Spleen (tissue), 11 donors: Measurements from ENCODE around the gene TMEM219. TPM values are rescaled to one million over a fixed set of nuclear protein-coding genes. Genes with fewer than 3 reads are reported as not detected.
"Not testable (repeated sequence)": the region's sequence is repeated elsewhere in the genome, so short reads cannot be mapped to it uniquely, and the experiment has no call there.

Experiments
- DNase-seq: peaks from one replicate; pipeline ENCODE4 v3.0.0-alpha.2; 2020
- H3K27ac ChIP-seq, 8 donors: fragments of 200-600 bp; sonication (generic) in 7 of 8; 1 replicate in 4 of 8; 2 replicates in 4 of 8; pipeline versions ENCODE4 v1.5.0 to v1.8.0; 2016 to 2021; ENCODE audit warnings: inconsistent platforms in 4 of 8, mild to moderate bottlenecking in 4 of 8, moderate library complexity in 1 of 8
- H3K27me3 ChIP-seq, 7 donors: fragments of 200-600 bp; sonication (generic) in 6 of 7; replicated peaks in 1 of 7; 1 replicate in 4 of 7; 2 replicates in 3 of 7; pipeline versions ENCODE4 v1.5.0 to v1.8.0; 2016 to 2021; ENCODE audit warnings: inconsistent platforms in 3 of 7, mild to moderate bottlenecking in 1 of 7
- H3K36me3 ChIP-seq, 6 donors: fragments of 200-600 bp; sonication (generic) in 5 of 6; 1 replicate in 4 of 6; 2 replicates in 2 of 6; pipeline versions ENCODE4 v1.5.0 to v1.8.0; 2016 to 2021; ENCODE audit warnings: inconsistent platforms in 2 of 6
- H3K4me1 ChIP-seq, 6 donors: fragments of 200-600 bp; sonication (generic) in 5 of 6; 1 replicate in 3 of 6; 2 replicates in 3 of 6; pipeline versions ENCODE4 v1.5.0 to v1.8.0; 2016 to 2021; ENCODE audit warnings: inconsistent platforms in 3 of 6
- H3K4me3 ChIP-seq, 8 donors: fragments of 200-600 bp; sonication (generic) in 7 of 8; 1 replicate in 4 of 8; 2 replicates in 4 of 8; pipeline versions ENCODE4 v1.5.0 to v1.8.0; 2016 to 2021; ENCODE audit warnings: inconsistent platforms in 4 of 8, mild to moderate bottlenecking in 4 of 8, moderate library complexity in 2 of 8
- H3K9me3 ChIP-seq, 8 donors: fragments of 200-600 bp; sonication (generic) in 7 of 8; 1 replicate in 4 of 8; 2 replicates in 4 of 8; pipeline versions ENCODE4 v1.5.0 to v1.8.0; 2016 to 2021; ENCODE audit warnings: inconsistent platforms in 4 of 8
- CTCF ChIP-seq, 11 experiments: fragments of 200-600 bp in 7 of 11; fragments of 450-650 bp in 4 of 11; sonication (generic) in 4 of 11; IDR thresholded peaks in 8 of 11; conservative IDR thresholded peaks in 3 of 11; 1 replicate in 7 of 11; 2 replicates in 4 of 11; pipeline versions ENCODE4 v1.4.0 to v1.8.0; 2016 to 2021; ENCODE audit warnings: antibody characterized with exemption in 11 of 11, inconsistent platforms in 4 of 11, mild to moderate bottlenecking in 1 of 11
- POLR2A ChIP-seq, 3 donors: fragments of 450-650 bp; IDR thresholded peaks; one replicate each; pipeline ENCODE4 v1.5.1; 2017; ENCODE audit warnings: antibody characterized with exemption in 3 of 3, mild to moderate bottlenecking in 1 of 3
- POLR2AphosphoS5 ChIP-seq, 3 donors: sonication (generic); formaldehyde crosslinking; IDR thresholded peaks; one replicate each; pipeline ENCODE4 v1.5.1; 2017; ENCODE audit warnings: antibody characterized with exemption in 3 of 3
- WGBS, 5 donors: extraction: QIAGEN DNeasy Blood & Tissue Kit in 3 of 5; methylation state at CpG; one replicate each; pipeline versions ENCODE4 v1.1.5 to v1.1.7; 2013 to 2018; 5-methylcytosine and 5-hydroxymethylcytosine counted together
- intact Hi-C: fragments of 100-400 bp; cut with DNase I; formaldehyde crosslinking; loops from one replicate; pipeline ENCODE4 v1.15.0; 2023; ENCODE audit warnings: low total_unique reads
- polyA plus RNA-seq, 3 donors: library from polyadenylated mRNA; stranded (reverse); fragments of 200-250 nt; gene quantifications; one replicate each; pipeline ENCODE4 v1.2.1, GENCODE V29; 2013
- total RNA-seq, 7 donors: library from RNA; depleted of rRNA in 3 of 7; stranded (reverse); fragments of >200 nt in 3 of 7; fragmentation: NEBNext Ultra II Directional in 4 of 7; extraction: Animal tissue kit (Norgen Biotek cat#: 25700) in 4 of 7; gene quantifications; one replicate each; pipeline versions ENCODE4 v1.1.0 to v1.2.1, GENCODE V29; 2016 to 2021
- donor health status: healthy with polysubstance abuse.
- donor health status: DM: no; HTN: no; CAD: no; lungs with moderate emphysema.
- donor health status: DM: no; HTN: no; CAD: no.
- donor health status: Bipolar disorder and iron deficiency.
- donor health status: healthy.
- donor health status: DM: no; HTN: no; CAD: no.
- donor health status: DM: yes; HTN: yes; CAD: no.

Gene TMEM219
- total and polyA plus RNA-seq, 10 donors = 89.3 to 191 (median 122) TPM

GRCh38 chr16:29950806-29951461 lies 10.9 kb upstream of the TMEM219 start:
- H3K4me3 ChIP-seq = no peak overlapping the region
- WGBS, 5 donors = 85 to 92% (median 88%) methylated on average over 4 of the region's 4 CpGs
- no peak for DNase-seq

GRCh38 chr16:29951625-29952365 lies 10.1 kb upstream of the TMEM219 start:
- no peak for DNase-seq
- Histone ChIP-seq H3K4me1 (no peaks in the 10 kb centered on the region), H3K27me3 (no peaks in the 10 kb centered on the region), H3K9me3 (peaks cover 0 to 16% (median 8%) of the 10 kb centered on the region in 8 donors), H3K27ac (no peak overlapping the region), H3K36me3 (no peaks in the 10 kb centered on the region), H3K4me3 (no peak overlapping the region)
- 77 to 98% (median 91%) methylated on average over 7 to 8 of the region's 8 CpGs for WGBS, 5 donors
- TF ChIP-seq CTCF (IDR thresholded peaks at IDR 0.05 in 8 of 11, conservative IDR thresholded peaks at IDR 0.05 in 3 of 11) (no peak), POLR2A (IDR thresholded peaks at IDR 0.05) (no peak), POLR2AphosphoS5 (IDR thresholded peaks at IDR 0.05) (no peak)
- intact Hi-C loops = loop anchor here (10.0 kb wide), 1 partner anchor 57 kb away; the partner anchor contains the start of gene SEZ6L2

More at GRCh38 chr16:29950806-29951461, 10.9 kb upstream of the TMEM219 start:
- Histone ChIP-seq H3K27ac (no peak overlapping the region), H3K27me3 (no peaks in the 10 kb centered on the region), H3K36me3 (no peaks in the 10 kb centered on the region), H3K4me1 (no peaks in the 10 kb centered on the region), H3K9me3 (peaks cover 0 to 16% (median 8%) of the 10 kb centered on the region in 8 donors)
- TF ChIP-seq POLR2A (IDR thresholded peaks at IDR 0.05) (no peak), POLR2AphosphoS5 (IDR thresholded peaks at IDR 0.05) (no peak), CTCF (IDR thresholded peaks at IDR 0.05 in 8 of 11, conservative IDR thresholded peaks at IDR 0.05 in 3 of 11) (no peak)
- intact Hi-C loops = loop anchor here (10.0 kb wide), 1 partner anchor 56 kb away; the partner anchor contains the start of gene SEZ6L2

GRCh38 chr16:29958756-29959155 lies 3.1 kb upstream of the TMEM219 start:
- H3K4me3 ChIP-seq = no peak overlapping the region
- H3K4me1 ChIP-seq = peaks cover 9 to 24% (median 19%) of the 10 kb centered on the region in 6 donors
- DNase-seq = no peak
- H3K9me3 ChIP-seq = no peaks in the 10 kb centered on the region
- intact Hi-C loops = loop anchor here (10.0 kb wide), 1 partner anchor 64 kb away; the partner anchor contains the start of gene SEZ6L2
- H3K27me3 ChIP-seq = no peaks in the 10 kb centered on the region
- H3K36me3 ChIP-seq = peaks cover 0 to 7% (median 0%) of the 10 kb centered on the region in 6 donors
- no peak for TF ChIP-seq POLR2A (IDR thresholded peaks at IDR 0.05)
- TF ChIP-seq CTCF (IDR thresholded peaks at IDR 0.05 in 8 of 11, conservative IDR thresholded peaks at IDR 0.05 in 3 of 11) = no peak
- TF ChIP-seq POLR2AphosphoS5 (IDR thresholded peaks at IDR 0.05) = no peak
- 89 to 97% (median 92%) methylated on average over 5 of the region's 5 CpGs for WGBS, 5 donors
- no peak overlapping the region for H3K27ac ChIP-seq

- DNase-seq = no peak
- Histone ChIP-seq H3K27ac (no peak overlapping the region), H3K36me3 (peaks cover 0 to 13% (median 0%) of the 10 kb centered on the region in 6 donors), H3K4me1 (peaks cover 9 to 30% (median 21%) of the 10 kb centered on the region in 6 donors), H3K27me3 (no peaks in the 10 kb centered on the region), H3K4me3 (no peak overlapping the region), H3K9me3 (no peaks in the 10 kb centered on the region)
- intact Hi-C loops = loop anchor here (10.0 kb wide), 1 partner anchor 64 kb away; the partner anchor contains the start of gene SEZ6L2
- no peak for TF ChIP-seq POLR2AphosphoS5 (IDR thresholded peaks at IDR 0.05)
- no peak for TF ChIP-seq CTCF (IDR thresholded peaks at IDR 0.05 in 8 of 11, conservative IDR thresholded peaks at IDR 0.05 in 3 of 11)
- no peak for TF ChIP-seq POLR2A (IDR thresholded peaks at IDR 0.05)
- 74 to 88% (median 78%) methylated on average over 9 of the region's 9 CpGs for WGBS, 5 donors
Measured at GRCh38 chr16:29959293-29959692, 2.6 kb upstream of the TMEM219 start.

- Histone ChIP-seq H3K36me3 (peaks cover 0 to 18% (median 0%) of the 10 kb centered on the region in 6 donors), H3K4me1 (peaks cover 9 to 35% (median 23%) of the 10 kb centered on the region in 6 donors)
- H3K27me3 ChIP-seq, H3K27ac ChIP-seq, DNase-seq, H3K4me3 ChIP-seq, H3K9me3 ChIP-seq: not testable (repeated sequence)
- intact Hi-C loops = loop anchor here (5.0 to 10.0 kb wide), 2 partner anchors 42 to 65 kb away; partner anchors contain the start of gene SEZ6L2
- 89 to 94% (median 93%) methylated on average over 4 of the region's 4 CpGs for WGBS, 5 donors
Measured at GRCh38 chr16:29959821-29960220, 2.1 kb upstream of the TMEM219 start.
